Measurements from ENCODE around the gene FHIT. TPM values are rescaled to one million over a fixed set of nuclear protein-coding genes. Genes with fewer than 3 reads are reported as not detected.

Gene FHIT
- total RNA-seq, 2 donors from 2014 or later, result 6.8 to 12.3 TPM

GRCh38 chr3:59802045-59802444 is 1449.2 kb downstream of the FHIT start:
- H3K27ac ChIP-seq (ENCODE audit: low read depth, low read length), result no peak overlapping the region
- Mint-ChIP-seq H3K4me1 (peaks cover 32% of the 10 kb centered on the region), H3K4me3 (no peak overlapping the region), H3K9me3 (no peaks in the 10 kb centered on the region), H3K27ac (peak overlapping the region; percentile 83), H3K36me3 (ENCODE audit: low read depth) (no peaks in the 10 kb centered on the region), H3K27me3 (ENCODE audit: insufficient read depth) (no peaks in the 10 kb centered on the region)
- no peaks in the 10 kb centered on the region for H3K36me3 ChIP-seq (ENCODE audit: control insufficient read depth, insufficient read depth, low read length)
- peaks cover 7% of the 10 kb centered on the region for H3K4me1 ChIP-seq (ENCODE audit: control insufficient read depth, insufficient read depth, low read length)
- no peaks in the 10 kb centered on the region for H3K27me3 ChIP-seq (ENCODE audit: control insufficient read depth, insufficient read depth, low read length, poor library complexity, severe bottlenecking)
- H3K4me3 ChIP-seq (ENCODE audit: low read length), result no peak overlapping the region
- no peak for DNase-seq
- no peak overlapping the region for H3K9ac ChIP-seq (ENCODE audit: extremely low read depth, low read length, poor library complexity, severe bottlenecking)
- 50% methylated on average over 1 to 2 of the region's 2 CpGs for WGBS, 2 experiments (ENCODE audit: insufficient coverage in 1 of 2, insufficient read length in 1 of 2)
- TF ChIP-seq, protein P1, sequence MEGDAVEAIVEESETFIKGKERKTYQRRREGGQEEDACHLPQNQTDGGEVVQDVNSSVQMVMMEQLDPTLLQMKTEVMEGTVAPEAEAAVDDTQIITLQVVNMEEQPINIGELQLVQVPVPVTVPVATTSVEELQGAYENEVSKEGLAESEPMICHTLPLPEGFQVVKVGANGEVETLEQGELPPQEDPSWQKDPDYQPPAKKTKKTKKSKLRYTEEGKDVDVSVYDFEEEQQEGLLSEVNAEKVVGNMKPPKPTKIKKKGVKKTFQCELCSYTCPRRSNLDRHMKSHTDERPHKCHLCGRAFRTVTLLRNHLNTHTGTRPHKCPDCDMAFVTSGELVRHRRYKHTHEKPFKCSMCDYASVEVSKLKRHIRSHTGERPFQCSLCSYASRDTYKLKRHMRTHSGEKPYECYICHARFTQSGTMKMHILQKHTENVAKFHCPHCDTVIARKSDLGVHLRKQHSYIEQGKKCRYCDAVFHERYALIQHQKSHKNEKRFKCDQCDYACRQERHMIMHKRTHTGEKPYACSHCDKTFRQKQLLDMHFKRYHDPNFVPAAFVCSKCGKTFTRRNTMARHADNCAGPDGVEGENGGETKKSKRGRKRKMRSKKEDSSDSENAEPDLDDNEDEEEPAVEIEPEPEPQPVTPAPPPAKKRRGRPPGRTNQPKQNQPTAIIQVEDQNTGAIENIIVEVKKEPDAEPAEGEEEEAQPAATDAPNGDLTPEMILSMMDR (conservative IDR thresholded peaks at IDR 0.05), result no peak
- no peaks in the 10 kb centered on the region for H3K9me3 ChIP-seq (ENCODE audit: control insufficient read depth, low read length)

- no peaks in the 10 kb centered on the region for H3K9me3 Mint-ChIP-seq
- DNase-seq, result no peak
- WGBS, 2 experiments (ENCODE audit: insufficient coverage in 1 of 2, insufficient read length in 1 of 2), result 90 to 92% methylated on average over 2 of the region's 2 CpGs
- no peaks in the 10 kb centered on the region for H3K27me3 Mint-ChIP-seq (ENCODE audit: insufficient read depth)
- no peaks in the 10 kb centered on the region for H3K9me3 ChIP-seq (ENCODE audit: control insufficient read depth, low read length)
- H3K36me3 ChIP-seq (ENCODE audit: control insufficient read depth, insufficient read depth, low read length), result no peaks in the 10 kb centered on the region
- H3K36me3 Mint-ChIP-seq (ENCODE audit: low read depth), result no peaks in the 10 kb centered on the region
- no peak overlapping the region for H3K4me3 ChIP-seq (ENCODE audit: low read length)
- no peak overlapping the region for H3K4me3 Mint-ChIP-seq
- H3K4me1 ChIP-seq (ENCODE audit: control insufficient read depth, insufficient read depth, low read length), result peaks cover 7% of the 10 kb centered on the region
- H3K27ac Mint-ChIP-seq, result no peak overlapping the region
- no peak overlapping the region for H3K9ac ChIP-seq (ENCODE audit: extremely low read depth, low read length, poor library complexity, severe bottlenecking)
- TF ChIP-seq, protein P1 (conservative IDR thresholded peaks at IDR 0.05), result no peak
- no peaks in the 10 kb centered on the region for H3K27me3 ChIP-seq (ENCODE audit: control insufficient read depth, insufficient read depth, low read length, poor library complexity, severe bottlenecking)
- no peak overlapping the region for H3K27ac ChIP-seq (ENCODE audit: low read depth, low read length)
- H3K4me1 Mint-ChIP-seq, result peaks cover 32% of the 10 kb centered on the region
These were observed 1450.8 kb downstream of the FHIT start for GRCh38 chr3:59800481-59800880.

- Mint-ChIP-seq H3K9me3 (no peaks in the 10 kb centered on the region), H3K4me3 (no peak overlapping the region), H3K4me1 (peaks cover 32% of the 10 kb centered on the region), H3K27ac (no peak overlapping the region), H3K36me3 (ENCODE audit: low read depth) (no peaks in the 10 kb centered on the region), H3K27me3 (ENCODE audit: insufficient read depth) (no peaks in the 10 kb centered on the region)
- Histone ChIP-seq H3K4me3 (ENCODE audit: low read length) (no peak overlapping the region), H3K27ac (ENCODE audit: low read depth, low read length) (no peak overlapping the region), H3K27me3 (ENCODE audit: control insufficient read depth, insufficient read depth, low read length, poor library complexity, severe bottlenecking) (no peaks in the 10 kb centered on the region), H3K4me1 (ENCODE audit: control insufficient read depth, insufficient read depth, low read length) (peaks cover 7% of the 10 kb centered on the region), H3K36me3 (ENCODE audit: control insufficient read depth, insufficient read depth, low read length) (no peaks in the 10 kb centered on the region), H3K9ac (ENCODE audit: extremely low read depth, low read length, poor library complexity, severe bottlenecking) (no peak overlapping the region), H3K9me3 (ENCODE audit: control insufficient read depth, low read length) (no peaks in the 10 kb centered on the region)
- 92 to 96% methylated on average over 6 of the region's 6 CpGs for WGBS, 2 experiments (ENCODE audit: insufficient coverage in 1 of 2, insufficient read length in 1 of 2)
- TF ChIP-seq, protein P1 (conservative IDR thresholded peaks at IDR 0.05), result no peak
- DNase-seq, result no peak
These were observed 1452.7 kb downstream of the FHIT start for GRCh38 chr3:59798372-59799086.
